ENCODE measurements around the gene AP3B1. TPM values are rescaled to one million over a fixed set of nuclear protein-coding genes. Genes with fewer than 3 reads are reported as not detected.

Gene AP3B1
- total RNA-seq, 4 donors from 2014 or later = 33.8 to 38.6 (median 36.0) TPM

GRCh38 chr5:78317515-78317914 is 23.0 kb upstream of the AP3B1 start:
- TF ChIP-seq EP300 (IDR thresholded peaks at IDR 0.05) (no peak), POLR2A (IDR thresholded peaks at IDR 0.05) (no peak), POLR2AphosphoS5 (IDR thresholded peaks at IDR 0.05) (no peak), CTCF (IDR thresholded peaks at IDR 0.05) (no peak)
- H3K4me1 ChIP-seq = no peaks in the 10 kb centered on the region
- 50 to 71% methylated on average over 1 to 2 of the region's 5 CpGs for WGBS, 2 donors (ENCODE audit: low coverage in 1 of 2)
- no peak overlapping the region for H3K4me3 ChIP-seq
- no peak for ATAC-seq
- no peaks in the 10 kb centered on the region for H3K36me3 ChIP-seq
- H3K27me3 ChIP-seq = peaks cover 3% of the 10 kb centered on the region
- H3K9me3 ChIP-seq = no peaks in the 10 kb centered on the region
- H3K27ac ChIP-seq = no peak overlapping the region

GRCh38 chr5:78308703-78309102 is 14.2 kb upstream of the AP3B1 start:
- peaks cover 13% of the 10 kb centered on the region for H3K27me3 ChIP-seq
- H3K4me1 ChIP-seq = no peaks in the 10 kb centered on the region
- no peak overlapping the region for H3K27ac ChIP-seq
- H3K9me3 ChIP-seq = no peaks in the 10 kb centered on the region
- no peaks in the 10 kb centered on the region for H3K36me3 ChIP-seq
- no peak overlapping the region for H3K4me3 ChIP-seq
- TF ChIP-seq POLR2AphosphoS5 (IDR thresholded peaks at IDR 0.05) (no peak), EP300 (IDR thresholded peaks at IDR 0.05) (no peak), POLR2A (IDR thresholded peaks at IDR 0.05) (no peak), CTCF (IDR thresholded peaks at IDR 0.05) (no peak)
- WGBS, 2 donors (ENCODE audit: low coverage in 1 of 2) = 88 to 100% methylated on average over 1 of the region's 1 CpG
- ATAC-seq = no peak

GRCh38 chr5:78300464-78301045 is 6.1 kb upstream of the AP3B1 start:
- H3K4me1 ChIP-seq = peaks cover 0 to 4% (median 3%) of the 10 kb centered on the region in 3 donors

GRCh38 chr5:78295035-78295961 is 800 bp upstream of the AP3B1 start:
- Histone ChIP-seq H3K9me3 (no peaks in the 10 kb centered on the region), H3K36me3 (no peaks in the 10 kb centered on the region), H3K27ac (peak overlapping the region; percentile 37 to 91 (median 88)), H3K4me3 (peak overlapping the region; percentile 82 to 84), H3K4me1 (peaks cover 3 to 34% (median 9%) of the 10 kb centered on the region in 3 donors), H3K27me3 (no peaks in the 10 kb centered on the region)
- WGBS, 2 donors (ENCODE audit: low coverage in 1 of 2) = 1% methylated on average over 14 to 36 of the region's 46 CpGs
- TF ChIP-seq CTCF (IDR thresholded peaks at IDR 0.05) (peak in 2 of 4 experiments; percentile 16 to 25), POLR2A (IDR thresholded peaks at IDR 0.05) (no peak), POLR2AphosphoS5 (IDR thresholded peaks at IDR 0.05) (no peak), EP300 (IDR thresholded peaks at IDR 0.05) (no peak)
- peak; percentile 56 for ATAC-seq

More at GRCh38 chr5:78300464-78301045, 6.1 kb upstream of the AP3B1 start:
- TF ChIP-seq EP300 (IDR thresholded peaks at IDR 0.05) (no peak), CTCF (IDR thresholded peaks at IDR 0.05) (peak in 2 of 4 experiments; percentile 21 to 37)
- 20 to 44% methylated on average over 1 of the region's 2 CpGs for WGBS, 2 donors (ENCODE audit: low coverage in 1 of 2)
- Histone ChIP-seq H3K9me3 (no peaks in the 10 kb centered on the region), H3K4me3 (no peak overlapping the region), H3K27ac (no peak overlapping the region), H3K36me3 (no peaks in the 10 kb centered on the region), H3K27me3 (no peaks in the 10 kb centered on the region)
- ATAC-seq = no peak
